ENCODE data around the gene YAP1.

YAP1 gene

DNA sequence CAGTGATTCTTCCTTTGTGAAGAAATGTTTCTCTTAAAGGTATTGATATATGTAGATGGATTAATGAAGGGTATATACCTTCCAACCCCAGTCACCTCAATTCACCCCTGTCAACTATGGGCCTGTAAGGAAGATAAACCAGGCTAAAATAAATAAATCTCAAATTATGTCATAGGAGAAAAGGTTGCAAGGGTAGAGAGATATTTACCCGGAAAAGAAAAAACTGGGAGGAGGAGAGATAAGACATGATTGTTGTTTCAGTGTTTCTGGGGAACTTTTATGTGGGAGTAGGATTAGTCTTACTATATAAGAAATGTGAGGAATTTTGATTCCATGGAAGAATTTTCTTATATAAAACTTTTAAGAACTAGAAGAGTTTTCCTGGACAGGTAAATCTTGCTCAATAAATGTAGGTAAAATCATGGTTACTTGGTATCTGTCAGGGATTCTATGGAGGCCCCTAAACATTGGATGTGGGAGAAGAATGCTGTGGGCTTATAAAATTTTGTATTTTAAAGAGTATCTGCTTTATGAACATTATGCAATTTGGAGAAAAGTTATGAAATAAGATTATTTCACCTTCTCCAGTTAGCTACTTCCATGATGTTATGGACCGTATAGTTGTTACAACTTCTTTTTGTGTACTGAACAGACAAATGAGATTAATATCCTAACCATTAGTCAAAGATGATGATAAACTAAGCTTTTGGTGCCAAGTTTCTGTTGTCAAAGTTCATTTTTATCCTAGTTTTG lies 6.4 kb downstream of the YAP1 start:
- no peak for DNase-seq (ENCODE audit: low read depth in 2 of 2)

DNA sequence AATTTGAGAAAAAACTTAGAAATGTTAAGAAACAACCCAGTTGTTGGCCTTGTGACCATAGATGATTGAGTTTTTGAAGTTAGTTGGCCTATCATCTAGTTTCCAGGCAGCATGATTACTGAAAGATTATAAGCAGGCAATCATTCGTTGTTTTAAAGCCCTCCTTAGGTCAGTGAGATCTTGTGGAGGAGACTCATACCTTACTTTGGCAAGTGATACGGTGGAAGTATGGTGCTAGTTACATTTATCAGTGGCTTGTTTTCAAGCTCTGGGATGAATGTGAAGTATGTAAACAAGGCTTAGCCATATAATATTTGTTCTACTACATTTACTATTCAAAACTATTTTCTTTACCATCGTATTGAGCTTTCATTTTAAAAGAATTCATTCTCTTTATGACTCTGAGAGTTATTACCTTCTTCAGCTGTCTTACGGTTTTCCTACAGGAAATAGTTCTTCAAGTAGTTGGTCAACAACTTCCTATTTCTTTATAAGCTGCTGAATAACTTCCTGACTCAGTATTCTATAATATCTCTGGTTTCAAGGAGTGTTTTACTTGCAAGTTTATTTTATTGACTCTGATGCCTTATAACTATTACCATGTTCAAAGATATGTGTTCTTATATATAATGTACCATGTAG lies 7.3 kb downstream of the YAP1 start:
- no peak for DNase-seq (ENCODE audit: low read depth in 2 of 2)

DNA sequence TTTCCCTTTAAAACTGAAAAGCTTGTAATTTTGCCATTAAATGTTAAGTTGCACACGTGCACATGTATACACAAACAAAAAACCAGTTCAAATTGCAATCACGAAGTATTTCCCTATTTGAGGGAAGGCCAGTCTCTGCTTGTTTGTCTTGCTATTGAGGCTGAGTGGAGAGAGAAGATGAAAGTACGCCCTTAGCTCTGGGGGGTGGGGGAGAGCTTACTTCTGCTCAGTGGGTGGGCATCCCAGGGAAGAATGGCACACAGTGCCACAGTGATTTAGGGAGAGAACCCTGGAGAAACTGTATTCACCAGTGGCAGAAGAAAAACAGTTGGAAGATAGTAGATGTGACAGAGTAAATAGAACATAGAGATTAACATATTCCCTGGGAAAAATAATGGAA lies 8.7 kb downstream of the YAP1 start:
- no peak for DNase-seq (ENCODE audit: low read depth in 2 of 2)

DNA sequence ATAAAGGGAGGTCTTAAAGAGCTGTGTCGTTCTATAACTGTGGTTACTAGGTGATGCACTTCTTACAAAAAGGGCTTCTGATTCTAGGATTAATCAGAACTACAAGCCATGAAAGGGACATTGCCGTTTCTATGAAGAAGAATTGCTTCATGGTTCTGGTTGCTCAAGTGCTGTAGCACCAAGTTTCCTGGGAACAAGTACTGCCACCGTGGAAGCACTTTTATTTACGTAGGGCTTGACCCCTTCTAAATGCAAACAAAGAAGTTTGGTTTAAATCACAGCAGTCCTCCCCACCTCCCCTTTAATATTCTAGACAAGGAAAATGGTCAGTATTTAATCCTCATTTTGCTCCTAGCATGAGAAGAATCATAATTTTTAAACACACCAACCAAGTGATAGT lies 9.8 kb downstream of the YAP1 start:
- DNase-seq (ENCODE audit: low read depth in 2 of 2), result no peak

DNA sequence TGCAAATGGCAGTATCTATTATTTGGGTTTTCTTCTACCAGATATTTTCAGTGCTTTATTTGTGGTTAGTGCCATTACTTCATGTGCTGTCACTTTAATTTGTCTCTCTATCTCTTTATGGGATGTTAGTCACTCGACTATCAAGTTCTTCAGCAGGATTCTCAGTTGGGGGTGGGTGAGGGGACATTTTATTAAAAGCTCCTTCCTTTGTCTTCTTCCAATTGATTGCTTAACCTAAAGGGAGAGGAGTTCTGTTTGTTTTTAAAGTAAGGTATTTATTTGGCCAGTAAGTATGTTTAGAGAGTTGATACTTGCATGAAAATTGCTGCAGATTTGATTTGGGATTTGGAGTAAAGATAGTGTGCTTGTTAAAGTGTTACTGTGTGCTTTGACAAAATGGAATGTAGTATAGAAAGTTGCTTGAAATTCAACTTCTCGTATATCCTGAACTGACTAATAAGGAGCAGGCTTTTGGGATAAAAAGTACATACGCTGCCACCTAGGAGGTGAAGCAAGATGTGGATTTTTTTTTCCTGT lies 10.3 kb downstream of the YAP1 start:
- no peak for DNase-seq (ENCODE audit: low read depth in 2 of 2)

DNA sequence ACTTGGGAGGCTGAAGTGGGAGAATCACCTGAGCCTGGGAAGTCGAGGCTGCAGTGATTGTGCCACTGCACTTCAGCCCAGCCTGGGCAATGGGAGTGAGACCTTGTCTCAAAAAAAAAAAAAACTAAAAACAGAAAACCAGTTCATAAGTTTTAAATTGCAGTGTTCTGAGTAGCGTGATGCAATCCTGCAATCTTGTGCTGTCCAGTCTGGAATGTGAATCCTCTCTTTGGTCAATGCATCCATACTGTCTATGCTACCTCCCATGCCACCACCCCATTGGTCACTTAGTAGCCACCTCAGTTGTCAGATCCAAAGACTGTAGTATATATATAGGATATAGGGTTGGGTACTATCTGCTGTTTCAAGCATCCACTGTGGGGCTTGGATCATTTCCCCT lies 11.1 kb downstream of the YAP1 start:
- DNase-seq (ENCODE audit: low read depth in 2 of 2), result no peak

DNA sequence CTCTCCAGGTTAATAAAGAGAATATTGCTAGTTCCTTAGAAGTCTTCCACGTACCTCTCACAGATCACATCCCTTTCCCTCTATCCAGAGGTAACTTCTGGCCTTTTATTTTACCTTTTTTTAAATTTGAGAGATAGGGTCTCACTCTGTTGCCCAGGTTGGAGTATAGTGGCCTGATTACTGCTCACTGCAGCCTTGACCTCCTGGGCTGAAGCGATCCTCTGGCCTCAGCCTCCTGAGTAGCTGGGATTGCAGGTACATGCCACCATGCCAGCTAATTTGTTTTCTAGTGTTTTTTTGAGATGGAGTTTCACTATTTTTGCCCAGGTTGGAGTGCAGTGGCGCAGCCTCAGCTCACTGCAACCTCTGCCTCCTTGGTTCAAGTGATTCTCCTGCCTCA lies 24.4 kb downstream of the YAP1 start:
- no peak for DNase-seq (ENCODE audit: low read depth in 2 of 2)

DNA sequence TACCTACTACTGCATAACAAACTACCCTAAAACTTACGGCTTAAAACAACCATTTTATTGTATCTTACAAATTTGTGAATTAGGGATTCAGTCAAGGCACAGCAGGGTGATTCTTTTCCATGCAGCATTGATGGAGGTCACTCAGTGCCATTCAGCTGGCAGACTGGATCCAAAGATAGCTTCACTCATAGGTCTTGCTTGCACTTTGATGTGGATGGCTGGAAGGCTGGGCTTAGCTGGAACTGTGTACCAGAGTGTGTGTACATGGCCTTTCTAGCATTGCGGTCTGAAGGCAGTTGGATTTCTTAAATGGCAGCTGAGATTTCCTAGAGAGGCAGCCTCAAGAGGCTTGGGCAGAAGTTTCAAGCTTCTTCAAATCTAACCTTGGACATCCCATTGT lies 25.0 kb downstream of the YAP1 start:
- no peak for DNase-seq (ENCODE audit: low read depth in 2 of 2)

DNA sequence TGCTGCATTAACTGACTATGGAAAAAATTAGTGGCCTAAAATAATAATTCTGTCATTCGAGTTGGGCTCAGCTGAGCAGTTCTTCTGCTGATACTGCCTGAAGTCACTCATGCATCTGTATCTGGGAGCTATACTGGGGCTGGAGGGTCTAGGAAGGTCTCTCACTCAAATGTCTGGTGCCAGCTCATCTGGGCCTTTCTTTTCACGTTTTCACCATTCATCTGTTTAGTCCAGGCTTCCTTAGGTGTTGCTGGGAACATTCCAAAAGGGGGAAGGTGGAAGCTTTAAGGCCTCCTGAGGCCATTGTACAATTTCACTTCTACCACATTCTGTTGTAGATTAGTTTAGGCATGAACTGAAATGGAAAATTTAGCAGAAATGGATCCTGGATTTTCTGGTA lies 28.0 kb downstream of the YAP1 start:
- no peak for DNase-seq (ENCODE audit: low read depth in 2 of 2)

DNA sequence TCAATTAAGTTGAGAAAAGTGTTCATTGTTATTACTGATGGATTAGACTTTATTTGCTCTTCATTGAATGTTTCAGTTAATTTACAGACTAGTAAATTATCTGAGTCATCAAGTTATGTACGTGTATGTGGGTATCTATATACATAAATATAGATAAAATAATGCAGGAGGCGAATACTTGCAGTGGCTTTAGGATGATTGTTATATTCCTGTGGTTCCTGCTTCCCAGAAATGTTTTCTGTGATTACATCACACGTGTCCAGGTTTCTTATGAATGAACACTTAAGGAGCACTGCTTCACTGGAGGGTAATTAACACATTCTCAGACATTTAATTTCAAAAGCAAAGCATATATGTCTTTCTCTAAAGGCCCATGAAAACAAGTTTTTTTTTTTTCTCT lies 28.4 kb downstream of the YAP1 start:
- DNase-seq (ENCODE audit: low read depth in 2 of 2), result no peak

DNA sequence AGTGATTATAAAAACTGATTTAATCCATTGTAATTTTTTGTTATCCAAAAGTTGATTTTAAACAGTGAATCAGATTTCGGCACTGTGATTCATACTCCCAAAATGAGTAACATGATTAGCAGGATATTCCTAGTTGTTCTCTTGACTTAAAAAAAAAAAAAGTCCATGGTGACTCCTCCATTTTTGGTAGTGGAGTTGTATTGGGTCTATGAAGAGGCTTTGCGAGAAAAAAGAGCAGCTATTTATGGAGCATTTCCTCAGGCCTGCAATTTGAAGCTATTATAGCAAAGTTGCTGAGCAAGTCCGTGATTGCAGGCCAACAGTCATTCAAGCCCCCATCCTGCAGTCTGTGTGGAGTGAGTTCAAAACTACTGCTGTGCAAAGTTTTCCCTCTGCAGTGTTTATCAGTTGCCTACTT lies 28.8 kb downstream of the YAP1 start:
- no peak for DNase-seq (ENCODE audit: low read depth in 2 of 2)

DNA sequence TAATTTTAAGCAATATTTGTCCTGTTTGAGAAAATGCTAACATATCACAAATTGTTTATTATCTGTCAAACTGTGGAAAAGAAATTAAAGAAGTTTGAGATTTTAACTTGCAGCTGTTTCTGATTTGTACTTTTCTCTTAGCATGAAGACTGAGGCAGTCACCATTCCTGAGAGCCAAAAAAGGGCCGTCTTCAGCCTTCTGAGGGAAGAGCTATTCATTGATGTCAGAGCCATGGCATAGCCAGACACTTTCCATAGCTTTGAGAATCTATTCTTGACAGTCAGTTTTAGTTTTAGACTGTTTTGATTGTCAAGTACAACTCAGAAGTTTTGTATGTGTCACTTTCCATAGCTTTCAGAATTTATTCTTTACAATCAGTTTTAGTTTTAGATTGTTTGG lies 32.1 kb downstream of the YAP1 start:
- DNase-seq (ENCODE audit: low read depth in 2 of 2), result no peak

DNA sequence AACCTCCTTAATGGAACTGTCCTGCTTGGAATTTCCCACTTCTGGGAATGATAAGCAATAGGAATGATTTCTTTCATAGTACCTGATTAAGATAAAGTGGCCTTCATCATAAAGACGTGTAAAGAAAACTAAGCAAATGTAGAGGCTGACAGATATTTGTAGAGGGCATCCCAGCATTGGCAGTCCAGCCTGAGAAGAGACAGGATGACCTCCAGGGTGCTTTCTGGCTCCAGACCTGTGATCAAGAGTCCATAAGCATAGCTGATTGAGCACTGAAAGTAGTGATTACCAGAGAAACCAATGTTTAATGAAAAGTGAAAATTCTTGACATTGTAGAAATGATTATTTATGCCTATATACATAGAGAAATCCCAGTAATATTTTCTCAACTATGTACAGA lies 33.6 kb downstream of the YAP1 start:
- DNase-seq (ENCODE audit: low read depth in 2 of 2), result no peak

DNA sequence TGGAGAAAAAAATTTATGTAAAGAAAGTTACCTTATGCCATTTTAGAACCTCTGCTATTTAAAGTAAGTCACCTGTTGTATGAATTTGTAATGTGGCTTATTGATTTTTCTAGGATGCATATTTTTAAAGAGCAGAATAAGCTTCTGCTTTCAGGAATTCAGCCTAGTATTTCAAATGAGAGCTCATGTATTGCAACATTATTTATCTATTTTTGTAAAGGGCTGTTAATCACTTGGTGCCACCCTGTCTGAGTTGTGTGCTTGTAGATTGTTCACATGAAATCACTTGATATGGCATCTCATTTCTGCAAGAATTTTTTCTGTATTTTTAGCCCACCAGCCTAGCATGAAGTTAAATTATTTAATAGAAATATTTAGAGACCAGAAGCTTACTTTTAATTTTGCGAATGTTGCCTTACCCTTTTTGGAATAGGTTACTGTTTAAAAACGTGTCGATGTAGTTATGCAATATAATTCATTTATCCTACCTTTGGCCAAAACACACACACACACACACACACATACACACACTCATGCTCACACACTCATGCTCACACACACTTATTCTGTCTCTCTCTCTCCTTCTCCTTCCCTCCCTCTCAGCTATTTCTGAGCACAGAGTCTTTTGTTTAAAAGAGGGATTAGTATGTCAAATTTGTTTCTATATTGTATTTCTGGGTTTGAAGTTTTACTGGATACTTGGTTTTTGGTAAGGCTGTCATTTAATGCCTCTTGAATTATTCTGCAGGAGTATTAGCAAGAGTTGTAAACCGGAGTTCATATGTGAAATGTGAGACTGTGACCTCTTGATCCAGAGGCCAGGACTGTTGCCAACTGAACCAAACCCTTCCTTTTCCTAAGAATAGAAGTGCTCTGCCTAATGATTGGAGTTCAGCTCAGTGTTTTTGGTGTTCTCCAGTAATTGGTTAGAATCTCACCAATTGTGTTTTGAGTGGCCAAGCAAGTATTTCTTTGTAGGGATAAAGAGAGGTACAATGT lies 34.4 kb downstream of the YAP1 start:
- no peak for DNase-seq (ENCODE audit: low read depth in 2 of 2)

DNA sequence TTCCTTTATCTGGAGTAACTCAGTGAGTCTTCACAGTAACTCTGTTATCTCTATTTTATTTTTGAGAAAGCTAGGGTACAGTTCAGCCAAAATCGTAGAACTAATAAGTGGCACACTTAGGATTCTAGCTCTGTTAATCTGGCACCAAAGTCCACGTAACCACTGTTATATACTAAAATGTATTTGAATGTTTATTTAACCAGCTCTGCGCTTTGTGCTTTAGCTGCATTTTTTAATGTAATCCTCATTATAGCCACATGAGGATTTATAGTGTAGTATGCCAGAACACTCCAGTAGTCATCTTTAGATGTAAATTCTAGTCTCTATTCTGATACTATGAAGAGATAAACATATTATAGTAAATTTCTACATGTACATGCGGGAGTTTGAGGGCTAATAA lies 36.8 kb downstream of the YAP1 start:
- no peak for DNase-seq (ENCODE audit: low read depth in 2 of 2)

DNA sequence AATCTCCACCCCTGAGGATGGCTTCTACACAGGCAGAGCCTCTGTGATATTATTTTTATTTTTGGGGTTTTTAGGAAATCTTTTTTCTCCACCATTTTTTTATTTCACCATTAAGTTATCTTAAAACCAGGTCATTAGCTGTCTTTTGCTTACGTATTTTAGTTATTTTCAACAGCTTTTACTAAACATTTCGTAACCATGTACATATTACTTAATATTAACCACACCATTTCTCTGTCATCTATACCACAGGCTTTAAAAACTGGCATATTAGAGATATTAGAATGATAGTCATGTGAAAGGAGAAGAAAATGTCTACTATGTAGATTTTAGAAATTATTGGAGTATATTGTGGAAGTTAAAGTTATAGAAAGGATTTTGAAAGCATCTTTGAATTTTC lies 37.4 kb downstream of the YAP1 start:
- DNase-seq (ENCODE audit: low read depth in 2 of 2), result no peak

DNA sequence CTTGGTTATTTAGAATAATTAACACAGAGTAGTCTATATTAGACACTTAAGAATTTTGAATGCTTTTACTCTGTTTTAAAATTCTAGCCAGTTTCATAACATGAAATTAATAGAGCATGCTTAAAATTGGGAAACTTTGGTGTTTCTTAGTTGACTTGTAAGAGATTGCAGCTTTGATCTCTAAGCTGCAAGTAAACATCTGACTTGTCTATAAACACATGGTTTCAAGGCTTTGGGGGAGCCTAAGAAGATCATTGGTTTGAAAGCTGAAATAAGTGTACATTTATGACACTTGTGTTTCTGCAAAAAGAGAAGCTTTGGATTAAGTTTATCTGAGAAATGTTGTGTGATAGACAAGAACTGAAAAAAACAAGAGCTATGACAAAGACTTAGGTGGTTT lies 37.8 kb downstream of the YAP1 start:
- DNase-seq (ENCODE audit: low read depth in 2 of 2), result no peak

DNA sequence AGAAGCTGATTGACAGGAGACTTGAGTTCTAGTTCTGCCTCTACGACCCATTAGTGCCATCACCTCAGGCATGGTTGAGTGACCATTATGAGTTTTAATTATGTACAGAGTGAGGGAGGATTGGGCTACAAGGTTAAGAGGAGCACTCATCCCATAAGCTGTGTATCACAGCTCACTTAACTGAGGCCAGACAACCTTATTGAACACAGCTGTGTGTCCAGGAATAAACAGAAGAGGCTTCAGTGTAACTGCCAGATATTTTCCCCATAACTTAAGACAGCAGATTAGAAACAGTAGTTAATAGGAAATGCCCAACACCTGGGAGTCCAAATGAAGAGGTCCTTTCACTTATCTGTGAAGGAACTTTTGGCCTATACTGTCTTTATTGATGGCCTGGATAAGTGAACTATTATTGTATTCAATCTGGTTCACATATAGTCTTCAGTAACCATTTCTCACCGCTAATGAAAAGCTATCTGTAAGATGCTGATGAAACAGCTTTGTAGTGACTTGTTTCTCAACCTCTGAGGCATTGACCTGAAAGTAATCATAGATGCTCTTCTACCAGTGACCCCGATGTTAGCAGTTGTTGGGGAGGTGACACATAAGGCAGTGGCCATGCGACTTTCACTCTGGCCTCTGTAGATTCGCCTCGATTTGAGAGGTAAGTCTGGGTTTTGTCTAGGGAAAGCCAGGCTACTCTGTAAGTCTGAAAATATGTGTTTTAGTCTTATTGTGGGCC lies 41.7 kb downstream of the YAP1 start:
- DNase-seq (ENCODE audit: low read depth in 2 of 2), result no peak

DNA sequence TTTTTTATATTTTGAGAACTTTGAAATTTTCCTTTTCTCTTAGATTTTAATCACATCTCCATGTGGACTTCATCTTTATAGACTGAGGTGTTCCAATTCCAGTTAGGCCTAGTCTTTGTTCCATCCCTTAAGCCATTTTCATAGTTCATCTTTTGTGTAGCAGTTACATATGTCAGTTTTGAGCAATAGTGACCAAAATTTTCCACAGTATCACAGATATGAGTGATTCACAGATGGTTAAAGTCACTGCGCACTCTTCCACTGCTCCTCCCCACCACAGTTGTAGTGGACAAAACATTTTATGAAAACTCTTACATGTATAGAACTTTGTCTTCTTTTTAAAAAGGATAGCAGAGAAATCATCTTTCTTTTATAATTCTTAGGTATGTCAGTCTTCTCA lies 42.8 kb downstream of the YAP1 start:
- no peak for DNase-seq (ENCODE audit: low read depth in 2 of 2)

DNA sequence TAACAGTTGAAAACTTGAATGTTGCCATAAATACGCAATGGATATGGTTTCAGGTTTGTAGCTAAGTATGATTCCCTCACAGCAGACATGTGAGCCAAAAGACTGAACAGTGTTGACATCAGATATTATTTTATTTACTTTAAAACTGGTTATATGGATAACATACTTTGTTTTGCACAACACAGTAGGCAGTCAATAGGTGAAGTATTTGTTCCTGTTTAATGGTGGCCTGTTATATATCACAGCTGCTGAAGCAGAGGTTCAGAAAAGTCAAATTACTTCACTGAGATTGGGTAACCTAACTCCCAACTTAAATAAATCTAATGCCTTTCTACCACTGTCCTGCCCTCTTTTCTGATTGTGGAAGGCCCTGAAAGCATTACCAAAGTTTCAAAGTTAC lies 44.6 kb downstream of the YAP1 start:
- DNase-seq (ENCODE audit: low read depth in 2 of 2), result no peak

DNA sequence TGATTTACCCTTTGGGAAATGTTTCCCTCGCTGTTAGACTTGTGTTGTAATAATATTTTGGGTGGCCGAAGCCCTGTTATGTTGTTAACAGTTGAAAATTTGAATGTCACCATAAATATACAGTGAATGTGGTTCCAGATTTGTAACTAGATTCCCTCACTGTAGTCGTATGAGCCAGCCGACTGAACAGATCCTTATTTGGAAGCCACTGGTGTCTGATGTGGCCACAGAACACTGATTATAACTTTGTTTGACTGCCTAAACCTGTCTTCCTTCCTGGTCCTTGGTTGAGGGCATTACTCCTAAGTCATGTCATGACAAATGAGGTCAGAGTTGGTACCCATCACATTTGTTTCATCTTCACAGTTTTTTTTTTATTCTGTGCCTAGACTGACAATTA lies 45.4 kb downstream of the YAP1 start:
- DNase-seq (ENCODE audit: low read depth in 2 of 2), result no peak

DNA sequence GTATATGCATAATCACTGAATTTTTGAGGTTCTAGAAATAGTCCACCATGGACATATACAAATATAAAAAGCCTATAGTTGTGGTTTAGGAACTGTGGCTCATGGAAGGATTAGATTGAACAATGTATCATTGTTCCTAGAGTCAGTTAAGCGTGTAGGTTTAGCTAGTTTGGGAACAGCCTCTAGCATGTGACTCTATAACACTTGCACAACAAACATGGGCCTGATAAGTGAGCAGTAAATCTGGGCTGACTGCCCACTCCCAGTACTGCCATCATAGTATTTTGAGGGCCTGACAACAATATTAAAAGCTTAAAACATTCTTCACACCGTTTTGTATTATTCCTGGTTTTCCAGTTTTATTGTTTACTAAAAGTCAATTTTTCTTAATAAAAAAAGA lies 47.0 kb downstream of the YAP1 start:
- DNase-seq (ENCODE audit: low read depth in 2 of 2), result no peak

Measured in stimulated activated CD8-positive, alpha-beta memory T cell treated with anti-CD3 and anti-CD28 coated beads, Interleukin-2, amount 100 ng/mL, for 1 hour (primary cell).